Osteoblast (primary cell): ENCODE measurements around the gene MMP20. TPM values are rescaled to one million over a fixed set of nuclear protein-coding genes. Genes with fewer than 3 reads are reported as not detected.

Experiments
- DNase-seq: peaks from one replicate; pipeline ENCODE4 v3.0.0; 2011; ENCODE audit warnings: low spot score, mixed read lengths; ENCODE audit not compliant: insufficient read length; ENCODE audit errors: missing footprints
- H2AFZ ChIP-seq: 2 replicates; pipeline ENCODE4 v1.6.0; 2011; ENCODE audit warnings: mild to moderate bottlenecking, low read length
- H3K27ac ChIP-seq: 2 replicates; pipeline ENCODE4 v1.5.1; 2011; ENCODE audit warnings: mild to moderate bottlenecking, low read depth, low read length, moderate library complexity
- H3K27me3 ChIP-seq: 2 replicates; pipeline ENCODE4 v1.6.0; 2012; ENCODE audit warnings: mild to moderate bottlenecking, control low read depth, inconsistent platforms, low read length, moderate library complexity; ENCODE audit not compliant: insufficient read depth
- H3K36me3 ChIP-seq: 2 replicates; pipeline ENCODE4 v1.5.1; 2011; ENCODE audit warnings: mild to moderate bottlenecking, low read length, control low read depth, moderate library complexity; ENCODE audit not compliant: insufficient read depth
- H3K4me1 ChIP-seq: 2 replicates; pipeline ENCODE4 v1.5.1; 2011; ENCODE audit warnings: mild to moderate bottlenecking, low read length, control low read depth, moderate library complexity; ENCODE audit not compliant: insufficient read depth
- H3K4me2 ChIP-seq: 2 replicates; pipeline ENCODE4 v1.6.0; 2011; ENCODE audit warnings: mild to moderate bottlenecking, low read length; ENCODE audit not compliant: insufficient read depth
- H3K4me3 ChIP-seq: fragments of 200-600 bp; sonication (generic); 3 replicates; pipeline ENCODE4 v1.5.1; 2012; ENCODE audit warnings: mild to moderate bottlenecking, low read length, inconsistent platforms; ENCODE audit not compliant: insufficient read depth
- H3K79me2 ChIP-seq: 2 replicates; pipeline ENCODE4 v1.6.0; 2012; ENCODE audit warnings: mild to moderate bottlenecking, low read length, control low read depth, inconsistent platforms; ENCODE audit not compliant: insufficient read depth
- H3K9me3 ChIP-seq: 2 replicates; pipeline ENCODE4 v1.5.1; 2011; ENCODE audit warnings: low read depth, low read length, control low read depth
- H4K20me1 ChIP-seq: 2 replicates; pipeline ENCODE4 v1.6.0; 2012; ENCODE audit warnings: mild to moderate bottlenecking, low read length, control low read depth; ENCODE audit not compliant: insufficient read depth
- CTCF ChIP-seq: IDR thresholded peaks from 2 replicates; pipeline ENCODE4 v1.5.1; 2011; ENCODE audit warnings: mild to moderate bottlenecking, low read depth, low read length, moderate library complexity; ENCODE audit errors: extremely low read depth
- total RNA-seq: library from RNA; depleted of rRNA; stranded (reverse); fragments of >200 nt; gene quantifications from 2 replicates; pipeline ENCODE4 v1.2.3, GENCODE V29; 2012

The MMP20 gene
- total RNA-seq, 1 donor = not detected

GRCh38 chr11:102580185-102580951 is 44.8 kb downstream of the MMP20 start:
- Histone ChIP-seq H3K36me3 (no peaks in the 10 kb centered on the region), H3K27ac (no peak overlapping the region), H3K79me2 (no peaks in the 10 kb centered on the region), H3K4me1 (peaks cover 10% of the 10 kb centered on the region), H3K27me3 (no peaks in the 10 kb centered on the region), H2AFZ (no peak overlapping the region), H3K9me3 (no peaks in the 10 kb centered on the region), H3K4me3 (no peak overlapping the region), H3K4me2 (no peak overlapping the region), H4K20me1 (no peaks in the 10 kb centered on the region)
- no peak for DNase-seq
- TF ChIP-seq CTCF = no peak

GRCh38 chr11:102577723-102578122 is 47.4 kb downstream of the MMP20 start:
- no peaks in the 10 kb centered on the region for H3K27me3 ChIP-seq
- H4K20me1 ChIP-seq = no peaks in the 10 kb centered on the region
- no peak overlapping the region for H3K27ac ChIP-seq
- no peak for TF ChIP-seq CTCF
- no peaks in the 10 kb centered on the region for H3K36me3 ChIP-seq
- no peak overlapping the region for H2AFZ ChIP-seq
- H3K79me2 ChIP-seq = no peaks in the 10 kb centered on the region
- H3K4me1 ChIP-seq = peaks cover 10% of the 10 kb centered on the region
- no peaks in the 10 kb centered on the region for H3K9me3 ChIP-seq
- H3K4me3 ChIP-seq = no peak overlapping the region
- no peak for DNase-seq
- no peak overlapping the region for H3K4me2 ChIP-seq

- H3K4me3 ChIP-seq = no peak overlapping the region
- no peak for DNase-seq
Observed at GRCh38 chr11:102577182-102577581, 48.0 kb downstream of the MMP20 start.

GRCh38 chr11:102576350-102576749 is 48.8 kb downstream of the MMP20 start:
- Histone ChIP-seq H3K27ac (no peak overlapping the region), H3K9me3 (no peaks in the 10 kb centered on the region), H3K4me2 (no peak overlapping the region), H3K36me3 (no peaks in the 10 kb centered on the region), H3K4me3 (no peak overlapping the region), H2AFZ (no peak overlapping the region), H3K27me3 (no peaks in the 10 kb centered on the region), H4K20me1 (no peaks in the 10 kb centered on the region), H3K79me2 (no peaks in the 10 kb centered on the region), H3K4me1 (peaks cover 10% of the 10 kb centered on the region)
- DNase-seq = no peak
- no peak for TF ChIP-seq CTCF

More at GRCh38 chr11:102577182-102577581, 48.0 kb downstream of the MMP20 start:
- no peaks in the 10 kb centered on the region for H3K27me3 ChIP-seq
- H3K4me1 ChIP-seq = peaks cover 10% of the 10 kb centered on the region
- H3K9me3 ChIP-seq = no peaks in the 10 kb centered on the region
- no peaks in the 10 kb centered on the region for H4K20me1 ChIP-seq
- no peaks in the 10 kb centered on the region for H3K36me3 ChIP-seq
- no peak overlapping the region for H3K4me2 ChIP-seq
- no peaks in the 10 kb centered on the region for H3K79me2 ChIP-seq
- no peak overlapping the region for H3K27ac ChIP-seq
- no peak for TF ChIP-seq CTCF
- no peak overlapping the region for H2AFZ ChIP-seq
